Natural killer cell (primary cell): ENCODE data around the gene MBD5. TPM values are rescaled to one million over a fixed set of nuclear protein-coding genes. Genes with fewer than 3 reads are reported as not detected.

Source experiments
- ATAC-seq, 3 donors: fragments of 150-1000 bp in 2 of 3; fragments of 200-7000 bp in 1 of 3; cut with Tn5 transposase; 1 replicate in 1 of 3; 2 replicates in 2 of 3; pipeline ENCODE4 v1.10.0; 2021; ENCODE audit warnings: mild to moderate bottlenecking in 2 of 3, moderate library complexity in 2 of 3
- DNase-seq, 2 donors: peaks; one replicate each; pipeline versions ENCODE4 v3.0.0 to v3.0.0-alpha.2; 2013 to 2021; ENCODE audit warnings: mixed read lengths in 1 of 2
- H3K27ac ChIP-seq: one replicate; pipeline ENCODE4 v1.5.1; 2013; ENCODE audit warnings: mild to moderate bottlenecking, low read length
- H3K27me3 ChIP-seq: one replicate; pipeline ENCODE4 v1.6.1; 2013; ENCODE audit warnings: low read length; ENCODE audit not compliant: control insufficient read depth, insufficient read depth
- H3K36me3 ChIP-seq: one replicate; pipeline ENCODE4 v1.6.1; 2013; ENCODE audit warnings: low read length; ENCODE audit not compliant: control insufficient read depth, insufficient read depth
- H3K4me1 ChIP-seq: one replicate; pipeline ENCODE4 v1.6.1; 2013; ENCODE audit warnings: low read length; ENCODE audit not compliant: control insufficient read depth, insufficient read depth
- H3K4me3 ChIP-seq: one replicate; pipeline ENCODE4 v1.5.1; 2013; ENCODE audit warnings: low read length
- H3K9me3 ChIP-seq: one replicate; pipeline ENCODE4 v1.6.1; 2013; ENCODE audit warnings: low read length; ENCODE audit not compliant: control insufficient read depth, insufficient read depth
- H3K27ac Mint-ChIP-seq, 2 donors: one replicate each; pipeline ENCODE4 v1.8.0; 2022; ENCODE audit warnings: mild to moderate bottlenecking in 2 of 2, mixed read lengths in 2 of 2, moderate library complexity in 1 of 2
- H3K27me3 Mint-ChIP-seq, 2 donors: one replicate each; pipeline ENCODE4 v1.8.0; 2022; ENCODE audit warnings: low read depth in 2 of 2, mixed read lengths in 2 of 2
- H3K36me3 Mint-ChIP-seq: one replicate; pipeline ENCODE4 v1.8.0; 2022; ENCODE audit warnings: mixed read lengths
- H3K4me1 Mint-ChIP-seq, 2 donors: one replicate each; pipeline ENCODE4 v1.8.0; 2022; ENCODE audit warnings: mixed read lengths in 2 of 2
- H3K4me3 Mint-ChIP-seq: one replicate; pipeline ENCODE4 v1.8.0; 2022; ENCODE audit warnings: mild to moderate bottlenecking, moderate library complexity, mixed read lengths
- H3K9me3 Mint-ChIP-seq, 2 donors: one replicate each; pipeline ENCODE4 v1.8.0; 2022; ENCODE audit warnings: mixed read lengths in 2 of 2
- CTCF ChIP-seq: fragments of 200-600 bp; IDR thresholded peaks from one replicate; pipeline ENCODE4 v1.8.0; 2022; ENCODE audit warnings: antibody characterized with exemption
- WGBS: methylation state at CpG from one replicate; pipeline ENCODE4 v1.1.7; 2013; ENCODE audit warnings: missing lambda C conversion rate; ENCODE audit not compliant: insufficient coverage; 5-methylcytosine and 5-hydroxymethylcytosine counted together
- intact Hi-C: fragments of 100-400 bp; cut with micrococcal nuclease; formaldehyde crosslinking; loops from one replicate; pipeline ENCODE4 v1.14.2; 2022
- total RNA-seq, 4 donors: library from RNA; stranded (reverse); fragments of 120-200 nt in 1 of 4; gene quantifications; one replicate each; pipeline versions ENCODE4 v1.2.3 to v1.2.4, GENCODE V29; 2013 to 2022

Gene MBD5
- total RNA-seq, 3 donors from 2014 or later (not counting 1 experiment from before 2014, with no cell fraction given): 83.8 to 96.3 (median 89.7) TPM

GRCh38 chr2:148507970-148508369, 487.1 kb downstream of the MBD5 start:
- peaks cover 8 to 10% of the 10 kb centered on the region in 2 donors for H3K4me1 Mint-ChIP-seq
- H3K9me3 ChIP-seq: no peaks in the 10 kb centered on the region
- no peaks in the 10 kb centered on the region for H3K27me3 Mint-ChIP-seq
- no peak overlapping the region for H3K27ac Mint-ChIP-seq
- no peaks in the 10 kb centered on the region for H3K9me3 Mint-ChIP-seq
- H3K4me3 Mint-ChIP-seq: no peak overlapping the region
- intact Hi-C loops: loop anchor here (10.0 kb wide), 1 partner anchor 487 kb away; no protein-coding TSS in a partner anchor
- no peak overlapping the region for H3K4me3 ChIP-seq
- TF ChIP-seq CTCF: no peak
- no peak for DNase-seq
- no peaks in the 10 kb centered on the region for H3K36me3 ChIP-seq
- H3K4me1 ChIP-seq: peaks cover 5% of the 10 kb centered on the region
- WGBS: 100% methylated on average over 2 of the region's 3 CpGs
- no peak overlapping the region for H3K27ac ChIP-seq
- no peaks in the 10 kb centered on the region for H3K27me3 ChIP-seq
- no peak for ATAC-seq
- no peaks in the 10 kb centered on the region for H3K36me3 Mint-ChIP-seq

GRCh38 chr2:148508878-148509287, 488.0 kb downstream of the MBD5 start:
- Histone ChIP-seq H3K27me3 (no peaks in the 10 kb centered on the region), H3K4me1 (peaks cover 5% of the 10 kb centered on the region), H3K4me3 (no peak overlapping the region), H3K9me3 (no peaks in the 10 kb centered on the region), H3K36me3 (no peaks in the 10 kb centered on the region), H3K27ac (no peak overlapping the region)
- Mint-ChIP-seq H3K36me3 (no peaks in the 10 kb centered on the region), H3K4me1 (peaks cover 8 to 10% of the 10 kb centered on the region in 2 donors), H3K9me3 (no peaks in the 10 kb centered on the region), H3K4me3 (peak overlapping the region; percentile 49), H3K27me3 (no peaks in the 10 kb centered on the region), H3K27ac (peak overlapping the region in 1 of 2 donors; percentile 51)
- ATAC-seq (no peak), DNase-seq (no peak)
- WGBS: 94% methylated on average over 3 of the region's 3 CpGs
- intact Hi-C loops: loop anchor here (1.0 to 10.0 kb wide), 3 partner anchors 486 to 572 kb away; no protein-coding TSS in a partner anchor
- no peak for TF ChIP-seq CTCF

- no peaks in the 10 kb centered on the region for H3K36me3 ChIP-seq
- intact Hi-C loops: loop anchor here (1.0 to 10.0 kb wide), 3 partner anchors 485 to 572 kb away; no protein-coding TSS in a partner anchor
- no peaks in the 10 kb centered on the region for H3K36me3 Mint-ChIP-seq
- H3K9me3 Mint-ChIP-seq: no peaks in the 10 kb centered on the region
- peak overlapping the region in 1 of 2 donors; percentile 51 for H3K27ac Mint-ChIP-seq
- H3K27me3 Mint-ChIP-seq: no peaks in the 10 kb centered on the region
- H3K27me3 ChIP-seq: no peaks in the 10 kb centered on the region
- peaks cover 5% of the 10 kb centered on the region for H3K4me1 ChIP-seq
- peak overlapping the region; percentile 8 for H3K4me3 ChIP-seq
- H3K4me3 Mint-ChIP-seq: peak overlapping the region; percentile 49
- no peak overlapping the region for H3K27ac ChIP-seq
- H3K9me3 ChIP-seq: no peaks in the 10 kb centered on the region
- peaks cover 8 to 10% of the 10 kb centered on the region in 2 donors for H3K4me1 Mint-ChIP-seq
- WGBS: 11% methylated on average over 13 of the region's 14 CpGs
- ATAC-seq: peak; percentile 97 to 100 (median 100)
- peak; percentile 78 for TF ChIP-seq CTCF
- peak; percentile 67 to 89 for DNase-seq
Observed at GRCh38 chr2:148509288-148509902, 488.5 kb downstream of the MBD5 start.

GRCh38 chr2:148511883-148512282, 491.0 kb downstream of the MBD5 start:
- H3K4me1 Mint-ChIP-seq: peaks cover 8 to 10% of the 10 kb centered on the region in 2 donors
- H3K27ac Mint-ChIP-seq: no peak overlapping the region
- DNase-seq (no peak), ATAC-seq (no peak)
- intact Hi-C loops: no loop called here
- no peaks in the 10 kb centered on the region for H3K9me3 ChIP-seq
- TF ChIP-seq CTCF: no peak
- H3K4me3 Mint-ChIP-seq: no peak overlapping the region
- no peak overlapping the region for H3K27ac ChIP-seq
- 92% methylated on average over 3 of the region's 3 CpGs for WGBS
- no peaks in the 10 kb centered on the region for H3K9me3 Mint-ChIP-seq
- no peaks in the 10 kb centered on the region for H3K27me3 Mint-ChIP-seq
- no peak overlapping the region for H3K4me3 ChIP-seq
- H3K36me3 ChIP-seq: no peaks in the 10 kb centered on the region
- H3K36me3 Mint-ChIP-seq: no peaks in the 10 kb centered on the region
- H3K4me1 ChIP-seq: peaks cover 5% of the 10 kb centered on the region
- H3K27me3 ChIP-seq: no peaks in the 10 kb centered on the region
